ENCODE data around the gene PLA2G2D.
"Not testable (repeated sequence)": the region's sequence is repeated elsewhere in the genome, so short reads cannot be mapped to it uniquely, and the experiment has no call there.

Gene PLA2G2D

DNA sequence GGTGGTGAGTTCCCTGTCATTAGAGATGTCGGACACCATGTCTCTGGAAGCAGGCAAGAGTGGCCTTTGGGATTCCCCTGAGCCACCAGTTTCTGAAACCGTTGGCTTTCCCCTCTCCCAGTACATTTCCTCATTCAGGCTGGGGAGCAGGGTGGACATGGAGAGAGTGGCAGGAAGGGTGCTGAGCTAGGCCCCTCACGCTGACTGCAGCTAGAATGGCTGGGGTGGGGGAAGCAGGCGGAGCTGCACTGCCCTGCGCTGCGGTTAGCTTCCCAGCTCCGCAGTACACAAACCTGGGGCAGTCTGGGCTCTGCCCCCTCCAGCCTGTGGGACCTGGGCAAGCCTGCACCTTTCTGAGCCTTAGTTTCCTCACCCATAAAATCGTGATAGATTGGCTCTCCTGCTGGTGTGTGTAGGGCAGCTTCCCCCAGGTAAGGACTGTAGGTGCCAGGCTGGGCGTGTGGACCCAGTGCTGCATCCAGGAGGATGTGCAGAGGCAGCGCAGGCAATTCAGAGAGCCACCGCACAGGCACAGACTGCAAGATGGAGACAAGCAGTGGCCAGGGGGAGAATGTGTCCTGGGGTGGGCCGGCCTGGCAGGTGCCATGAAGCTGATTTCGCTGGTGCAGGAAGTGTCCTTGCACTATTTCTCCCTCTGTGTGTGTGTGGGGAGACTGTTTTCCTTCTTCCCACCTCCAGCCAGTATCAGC, 22.8 kb upstream of the PLA2G2D start:
- no peak for DNase-seq

DNA sequence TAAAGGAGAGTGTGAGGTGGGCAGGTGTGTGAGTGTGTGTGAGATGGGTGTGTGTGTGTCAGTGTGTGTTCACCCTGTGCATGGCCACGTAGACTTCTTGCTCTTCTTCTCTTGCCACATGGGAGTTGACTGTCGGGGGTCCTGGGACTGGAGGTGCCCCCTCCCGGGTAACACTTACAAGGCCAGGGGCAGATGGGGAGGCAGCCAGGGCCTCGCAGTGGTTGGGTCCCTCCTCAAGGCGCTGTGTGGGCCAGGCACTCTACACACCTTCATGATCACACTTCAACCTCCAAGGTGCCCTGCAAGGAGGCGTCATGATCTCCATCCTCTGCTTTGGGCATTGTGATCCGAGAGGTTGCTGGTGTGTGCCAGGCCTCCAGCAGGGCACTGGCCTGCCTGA, 22.1 kb upstream of the PLA2G2D start:
- no peak for DNase-seq

DNA sequence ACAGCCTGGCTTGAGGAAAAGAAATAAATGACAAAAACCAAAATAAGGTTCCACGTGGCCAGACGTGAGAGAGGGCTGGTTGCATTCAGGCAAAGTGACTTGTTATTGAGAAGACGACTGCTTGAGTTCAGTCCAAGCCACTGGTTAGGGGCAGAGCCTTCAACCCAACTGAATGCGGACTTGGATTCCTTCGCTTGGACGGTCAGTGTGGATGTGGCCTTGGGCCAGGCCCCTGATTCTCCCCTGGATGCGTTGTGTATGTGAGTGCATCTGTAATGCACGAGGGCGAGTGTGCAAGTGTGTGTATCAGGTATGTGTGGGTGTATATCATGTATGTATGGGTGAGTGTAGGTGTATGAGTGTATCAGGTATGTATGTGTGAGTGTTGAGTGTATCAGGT, 21.7 kb upstream of the PLA2G2D start:
- DNase-seq = no peak

DNA sequence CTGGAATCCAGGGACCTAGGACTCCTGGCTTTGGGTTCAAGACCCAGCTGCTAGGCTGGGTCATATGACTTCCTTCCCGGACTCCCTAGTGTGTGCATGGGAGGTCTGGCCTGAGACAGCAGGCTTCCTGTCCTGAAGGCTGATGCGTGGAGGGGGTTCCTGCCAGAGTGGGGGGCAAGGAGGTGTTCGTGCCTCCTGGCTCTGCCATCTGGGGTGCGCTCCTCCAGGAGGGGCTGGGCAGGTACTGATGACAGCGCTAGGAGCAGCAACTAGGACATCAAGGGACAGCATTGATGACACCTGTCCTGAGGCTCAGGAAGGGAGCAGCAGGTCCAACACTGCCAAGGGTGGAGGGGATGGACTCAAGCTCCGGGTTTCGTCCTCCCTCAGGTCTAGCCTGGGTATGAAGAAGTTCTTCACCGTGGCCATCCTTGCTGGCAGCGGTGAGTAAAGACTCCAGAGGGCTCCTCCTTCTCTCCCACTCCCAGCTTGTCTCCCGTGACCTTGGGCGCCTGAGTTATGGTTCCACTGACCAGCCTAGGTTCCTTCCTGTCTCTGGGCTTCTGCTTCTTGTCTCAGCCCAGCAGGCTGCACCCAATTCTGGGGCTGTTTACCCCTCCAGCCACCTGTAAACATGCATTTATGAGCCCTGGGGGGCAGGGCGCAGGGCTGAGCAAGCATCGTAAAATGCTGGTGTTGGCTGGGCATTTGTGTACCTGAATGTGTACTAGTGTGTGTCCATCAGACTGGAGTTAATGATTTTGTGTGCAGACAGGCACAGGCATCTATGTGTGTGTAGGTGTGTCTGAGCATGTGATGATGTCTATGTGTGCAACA, 20.7 kb upstream of the PLA2G2D start:
- no peak for DNase-seq

DNA sequence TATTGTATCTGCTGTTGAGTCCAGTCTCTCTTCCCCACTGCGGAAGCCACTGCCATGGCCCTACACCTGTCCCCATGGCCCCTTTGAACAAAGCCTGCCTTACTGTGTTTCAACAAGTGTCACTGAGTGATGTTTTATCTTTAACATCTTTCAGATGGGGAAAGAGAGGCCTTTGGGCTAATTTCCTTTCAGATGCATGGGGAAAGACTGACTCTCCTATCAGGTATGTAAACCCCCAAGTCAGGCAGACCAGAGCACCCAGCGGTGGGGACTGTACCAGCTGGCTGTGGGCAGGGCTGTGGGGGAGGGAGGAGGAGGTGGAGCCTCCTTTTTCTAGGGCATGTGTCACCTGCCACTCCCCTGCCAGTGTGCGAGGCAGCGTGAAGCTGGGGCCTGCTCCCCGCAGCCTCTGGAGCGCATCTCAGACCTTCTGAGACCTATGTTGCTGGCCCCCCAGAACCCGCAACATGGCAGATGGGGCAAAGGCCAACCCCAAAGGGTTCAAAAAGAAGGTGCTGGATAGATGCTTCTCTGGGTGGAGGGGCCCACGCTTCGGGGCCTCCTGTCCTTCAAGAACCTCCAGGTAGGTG, 19.7 kb upstream of the PLA2G2D start, which contains the start of gene PLA2G2F:
Gene PLA2G2F (plus strand): TSS at position 363 of the 590 bp plus-strand sequence. CDS start 105 bp downstream, at position 468.
- no peak for DNase-seq

- no peak for DNase-seq
These were observed 19.0 kb upstream of the PLA2G2D start for GRCh38 chr1:20138346-20138745.

- no peak for DNase-seq
These were observed 18.3 kb upstream of the PLA2G2D start for GRCh38 chr1:20137604-20138003.

GRCh38 chr1:20137055-20137454, 17.7 kb upstream of the PLA2G2D start:
- no peak for DNase-seq

- no peak for DNase-seq
These were observed 16.9 kb upstream of the PLA2G2D start for GRCh38 chr1:20136249-20136648.

DNA sequence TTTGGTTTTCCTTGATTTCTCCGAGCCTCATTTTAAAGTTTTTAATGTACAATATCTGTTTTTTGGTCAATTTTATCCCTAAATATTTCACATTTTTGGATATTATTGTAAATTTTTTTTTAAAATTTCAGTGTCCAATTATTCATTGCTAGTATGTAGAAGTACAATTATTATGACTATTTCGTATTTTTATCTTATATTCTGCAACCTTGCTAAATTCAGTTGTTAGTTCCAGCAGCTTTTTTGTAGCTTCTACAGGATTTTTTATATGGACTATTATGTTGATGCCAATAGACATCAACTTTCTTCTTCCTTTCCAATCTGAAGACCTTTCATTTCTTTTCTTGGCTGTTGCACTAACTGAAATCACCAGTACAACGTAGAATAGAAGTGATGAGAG, 15.7 kb upstream of the PLA2G2D start:
- no peak for DNase-seq

GRCh38 chr1:20130518-20130917, 11.2 kb upstream of the PLA2G2D start:
- not testable (repeated sequence) for DNase-seq

- DNase-seq = no peak
These were observed 7.6 kb upstream of the PLA2G2D start for GRCh38 chr1:20126806-20127440.

- no peak for DNase-seq
These were observed 6.9 kb upstream of the PLA2G2D start for GRCh38 chr1:20126041-20126805.

- no peak for DNase-seq
These were observed 5.8 kb upstream of the PLA2G2D start for GRCh38 chr1:20125100-20125499.

GRCh38 chr1:20124456-20125057, 5.2 kb upstream of the PLA2G2D start:
- DNase-seq = no peak

DNA sequence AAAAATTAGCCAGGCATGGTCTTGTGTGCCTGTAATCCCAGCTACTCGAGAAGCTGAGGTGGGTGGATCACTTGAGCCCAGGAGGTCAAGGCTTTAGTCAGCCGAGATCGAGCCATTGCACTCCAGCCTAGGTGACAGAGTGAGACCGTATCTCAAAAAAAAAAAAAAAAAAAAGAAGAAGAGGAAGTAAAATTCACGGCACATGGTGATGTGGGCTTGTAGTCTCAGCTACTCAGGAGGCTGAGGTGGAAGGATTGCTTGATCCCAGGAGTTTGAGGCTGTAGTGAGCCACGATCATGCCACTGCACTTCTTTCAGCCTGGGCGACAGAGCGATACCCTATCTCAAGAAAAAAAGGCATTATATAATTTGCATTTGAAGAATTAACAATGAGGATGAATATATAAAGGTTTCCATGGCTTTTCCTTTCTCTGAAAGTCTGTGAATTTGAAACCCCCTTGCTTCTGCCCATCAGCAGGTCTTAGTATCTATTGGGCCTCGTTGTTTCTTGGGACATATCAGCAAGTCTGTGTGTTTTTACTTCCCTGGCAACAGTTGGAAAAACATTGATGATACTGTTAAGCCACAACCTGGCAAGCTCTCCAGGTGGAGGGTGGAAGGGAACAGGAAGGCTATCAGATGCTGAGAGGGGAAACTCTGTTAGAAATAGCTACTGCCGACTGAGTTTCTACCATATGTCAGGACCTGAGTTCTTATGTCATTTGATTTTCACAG, 4.6 kb upstream of the PLA2G2D start:
- no peak for DNase-seq

GRCh38 chr1:20120796-20121195, 1.5 kb upstream of the PLA2G2D start:
- no peak for DNase-seq

DNA sequence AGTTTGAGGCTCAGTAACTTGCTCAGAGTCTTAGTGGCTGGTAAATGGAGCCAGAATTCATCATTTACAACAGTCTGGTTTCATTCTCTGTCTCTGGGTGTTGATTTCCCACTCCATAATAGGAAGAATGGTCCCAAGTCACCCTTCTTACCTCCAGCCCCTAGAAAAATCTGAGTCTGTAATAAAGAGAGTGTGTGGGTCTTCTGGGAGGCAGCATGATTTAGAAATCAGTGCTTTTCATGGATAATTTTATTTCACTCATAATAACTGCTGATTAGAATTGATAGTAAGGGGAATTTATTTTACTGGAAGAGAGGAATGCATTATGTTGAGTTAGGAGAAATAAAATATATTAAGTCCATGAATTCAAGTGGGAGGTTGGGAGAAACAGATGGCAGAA, 2.1 kb downstream of the PLA2G2D start:
- no peak for DNase-seq

GRCh38 chr1:20115916-20116315, 3.4 kb downstream of the PLA2G2D start:
- no peak for DNase-seq

DNA sequence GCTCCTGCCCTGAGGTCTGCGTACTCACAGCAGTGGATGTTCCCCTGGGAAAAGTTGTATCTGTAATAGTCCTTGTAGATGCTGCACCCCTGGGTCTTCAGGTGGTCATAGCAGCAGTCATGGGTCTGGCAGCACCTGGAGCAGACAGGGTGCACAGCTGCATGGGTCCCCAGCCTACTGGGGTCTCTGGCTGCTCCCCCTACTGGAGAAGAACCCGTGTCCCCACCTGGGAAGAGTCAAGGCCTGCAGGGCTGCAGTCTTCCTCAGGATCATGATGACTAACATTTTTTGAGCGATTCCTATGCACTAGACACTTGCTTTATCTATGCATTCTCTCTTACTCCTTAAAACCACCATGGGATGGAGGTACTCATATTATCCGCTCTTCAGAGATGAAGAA, 3.9 kb downstream of the PLA2G2D start:
- no peak for DNase-seq

DNA sequence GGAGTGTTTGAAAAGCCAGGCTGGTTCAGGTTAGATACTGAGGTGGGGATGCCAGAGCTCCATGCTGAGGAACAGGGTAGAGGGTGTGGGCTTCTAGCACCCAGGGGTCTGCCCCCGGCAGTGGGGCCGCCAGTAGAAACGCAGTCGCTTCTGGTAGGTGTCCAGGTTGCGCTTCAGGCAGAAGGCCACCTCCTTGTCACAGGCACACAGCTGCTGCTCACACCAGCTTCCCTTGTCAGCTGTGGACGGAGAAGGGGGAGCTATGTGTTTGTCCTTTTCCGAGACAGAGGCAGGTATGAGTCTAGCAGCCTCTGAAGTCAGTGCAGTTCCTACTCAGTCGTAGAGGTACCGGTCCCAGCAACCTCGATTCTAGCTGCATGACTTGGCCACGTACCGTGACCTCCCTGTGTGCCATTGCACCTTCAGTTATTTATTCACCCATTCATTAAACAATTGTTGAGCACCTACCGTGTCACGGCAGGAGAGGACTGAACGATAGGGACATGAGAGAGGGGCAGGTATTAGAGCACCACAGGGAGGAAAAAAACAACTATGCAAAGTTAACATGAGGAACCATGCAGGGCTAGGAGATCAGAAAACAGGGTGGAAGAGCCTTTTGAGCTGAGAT, 5.2 kb downstream of the PLA2G2D start:
- no peak for DNase-seq
